ENCODE measurements around the gene TGIF1.

The TGIF1 gene

GRCh38 chr18:3494245-3494526 is 44.2 kb downstream of the TGIF1 start:
- DNase-seq (ENCODE audit: low read depth), result no peak
- H3K4me3 ChIP-seq (ENCODE audit: low read length), result no peak overlapping the region
- no peak for TF ChIP-seq CTCF (conservative IDR thresholded peaks at IDR 0.05; ENCODE audit: low read depth, low read length)

DNA sequence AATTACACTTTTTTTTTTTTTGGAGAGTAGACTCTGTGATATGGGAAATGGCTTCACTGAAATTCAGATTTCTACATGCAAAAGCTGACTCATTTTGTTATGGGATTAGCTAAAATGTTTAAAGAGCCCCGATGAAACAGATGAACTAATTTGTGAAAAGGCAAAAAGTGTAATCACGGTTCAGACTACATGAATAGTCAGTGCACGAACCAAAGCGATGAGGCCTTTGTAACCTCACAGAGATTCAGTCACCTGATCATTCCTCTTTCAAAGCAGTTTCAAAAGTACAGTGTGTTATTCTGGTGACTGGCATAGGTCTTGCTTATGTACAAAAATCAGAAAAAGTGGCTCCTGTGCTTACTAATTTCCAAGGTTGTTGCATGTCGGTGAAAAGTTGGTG is 44.6 kb downstream of the TGIF1 start:
- H3K4me3 ChIP-seq (ENCODE audit: low read length), result no peak overlapping the region
- DNase-seq (ENCODE audit: low read depth), result no peak
- no peak for TF ChIP-seq CTCF (conservative IDR thresholded peaks at IDR 0.05; ENCODE audit: low read depth, low read length)

DNA sequence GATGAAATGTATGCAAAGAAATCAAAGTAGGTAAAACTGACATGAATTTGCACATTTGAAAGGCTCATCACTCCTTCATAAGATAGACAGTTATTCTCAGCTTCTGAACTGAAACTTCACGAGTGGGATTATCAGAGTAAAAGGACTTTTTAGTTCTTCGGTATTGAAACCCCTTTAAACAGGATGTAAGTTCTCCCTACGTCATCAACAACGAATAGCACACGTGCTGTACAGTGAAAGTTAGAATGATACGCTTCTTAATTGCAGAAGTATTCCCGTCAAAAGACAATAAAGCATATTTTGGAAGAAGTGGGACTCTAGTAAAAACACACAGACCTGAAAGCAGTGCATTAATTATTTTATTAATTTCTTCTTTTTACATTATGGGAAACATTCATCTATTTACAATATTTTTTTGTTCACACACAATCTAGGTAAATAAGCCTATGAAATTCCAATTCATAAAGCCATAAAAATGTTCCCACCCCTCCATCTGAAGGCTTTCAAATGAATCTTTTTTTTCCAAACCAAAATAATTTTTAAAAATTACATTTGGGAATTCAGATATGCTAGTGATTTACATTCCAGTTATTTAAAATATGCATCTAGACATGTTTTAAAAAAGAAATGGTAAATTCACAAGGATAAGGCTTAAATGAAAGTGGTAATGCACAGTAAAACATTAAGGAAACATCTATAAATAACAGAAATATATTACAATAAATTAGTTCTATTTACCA is 45.9 kb downstream of the TGIF1 start:
- no peak for DNase-seq (ENCODE audit: low read depth)
- H3K4me3 ChIP-seq (ENCODE audit: low read length), result no peak overlapping the region
- TF ChIP-seq CTCF (conservative IDR thresholded peaks at IDR 0.05; ENCODE audit: low read depth, low read length), result no peak

DNA sequence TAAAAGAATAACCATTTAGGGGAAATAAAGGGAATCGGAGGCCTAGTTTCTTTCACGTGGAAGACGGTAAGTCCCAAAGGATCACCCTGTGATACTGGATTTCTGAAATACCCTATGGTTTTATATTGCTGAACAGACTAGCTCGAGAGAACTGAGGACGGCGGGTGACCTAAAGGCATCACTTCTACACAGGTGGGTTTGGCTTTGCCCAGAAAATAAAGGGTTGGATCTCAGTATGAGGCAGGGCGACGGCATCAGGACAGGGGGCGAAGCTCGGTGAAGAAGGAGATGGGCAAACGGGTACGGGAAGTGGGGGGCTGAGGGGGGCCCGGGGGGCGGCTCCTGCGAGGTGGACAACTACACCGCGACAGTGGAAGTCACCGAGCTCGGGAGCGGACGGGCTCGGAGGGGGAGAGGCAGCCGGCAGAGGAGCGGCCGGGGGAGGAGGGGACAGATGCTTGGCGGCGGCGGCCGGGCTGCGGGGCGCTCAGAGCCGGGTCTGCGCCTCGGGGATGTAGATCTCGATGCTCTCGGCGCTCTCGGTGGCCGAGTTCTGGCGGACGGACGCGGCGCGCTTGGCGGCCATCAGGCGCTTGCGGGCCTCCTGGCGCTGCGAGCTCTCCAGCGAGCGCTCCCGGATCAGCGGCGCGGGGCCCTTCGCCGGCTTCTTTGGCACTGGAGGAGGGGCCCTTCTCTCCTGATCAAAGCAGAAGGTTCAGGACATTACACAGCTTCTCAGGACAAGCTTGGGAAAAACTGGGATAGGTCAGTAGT is 48.9 kb downstream of the TGIF1 start:
- DNase-seq (ENCODE audit: low read depth), result no peak
- TF ChIP-seq CTCF (conservative IDR thresholded peaks at IDR 0.05; ENCODE audit: low read depth, low read length), result no peak
- H3K4me3 ChIP-seq (ENCODE audit: low read length), result peak overlapping the region; percentile 42

DNA sequence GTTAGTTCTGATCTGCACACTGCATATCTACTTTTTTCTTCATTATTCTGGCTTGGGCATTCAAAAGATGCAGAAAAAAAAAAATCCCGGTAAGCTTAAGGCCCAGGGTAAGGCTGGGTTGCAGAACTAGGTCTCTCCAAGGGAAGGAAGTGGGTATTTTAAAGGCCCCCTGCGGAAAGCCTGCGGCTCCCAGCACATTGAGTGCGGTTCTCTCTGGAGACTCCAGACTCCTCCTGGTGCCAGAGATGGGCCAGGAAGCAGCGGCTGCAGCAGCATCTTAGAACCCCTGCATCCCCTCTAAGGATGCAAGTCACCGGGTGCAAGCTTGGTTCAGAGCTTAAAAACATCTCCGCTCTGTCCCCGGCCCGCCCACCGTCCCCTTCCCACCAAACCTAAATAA is 49.5 kb downstream of the TGIF1 start:
- TF ChIP-seq CTCF (conservative IDR thresholded peaks at IDR 0.05; ENCODE audit: low read depth, low read length), result no peak
- peak overlapping the region; percentile 42 for H3K4me3 ChIP-seq (ENCODE audit: low read length)
- no peak for DNase-seq (ENCODE audit: low read depth)

- no peak for DNase-seq (ENCODE audit: low read depth)
- no peak overlapping the region for H3K4me3 ChIP-seq (ENCODE audit: low read length)
- TF ChIP-seq CTCF (conservative IDR thresholded peaks at IDR 0.05; ENCODE audit: low read depth, low read length), result no peak
Observed at GRCh38 chr18:3500016-3500415, 50.0 kb downstream of the TGIF1 start.

DNA sequence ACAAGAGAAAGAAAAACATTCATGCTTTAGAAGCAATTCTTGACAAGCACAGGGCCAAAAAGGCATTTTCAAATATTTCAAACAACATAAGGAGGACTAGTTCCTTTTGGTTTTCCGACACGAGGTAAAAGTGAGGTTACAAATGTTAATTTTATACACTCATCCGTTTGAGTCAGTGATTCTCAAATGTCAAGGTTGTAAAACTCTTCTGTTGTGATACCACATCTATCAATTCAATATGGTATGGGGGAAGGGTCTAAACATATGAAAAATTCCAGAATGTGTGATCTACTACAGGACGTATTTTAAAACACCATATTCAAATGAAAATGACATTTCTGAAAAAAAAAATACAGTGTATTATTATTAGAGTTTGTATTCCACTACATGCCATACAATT is 52.7 kb downstream of the TGIF1 start:
- no peak for TF ChIP-seq CTCF (conservative IDR thresholded peaks at IDR 0.05; ENCODE audit: low read depth, low read length)

More for the DNA sequence above, 52.7 kb downstream of the TGIF1 start:
- no peak for DNase-seq (ENCODE audit: low read depth)
- no peak overlapping the region for H3K4me3 ChIP-seq (ENCODE audit: low read length)

Measured in retinal pigment epithelial cell (primary cell).